ENCODE measurements around the gene TPST2.
A peak's percentile ranks its signal among the peaks of the same experiment; 100 is the strongest.

The TPST2 gene

GRCh38 chr22:26555478-26555877 is 34.5 kb downstream of the TPST2 start:
- no peak for DNase-seq (ENCODE audit: low read depth)

- no peak for DNase-seq (ENCODE audit: low read depth)
Observed at GRCh38 chr22:26554956-26555355, 35.0 kb downstream of the TPST2 start.

GRCh38 chr22:26553056-26553752 is 36.7 kb downstream of the TPST2 start:
- DNase-seq (ENCODE audit: low read depth), result peak; percentile 35

- DNase-seq (ENCODE audit: low read depth), result no peak
Observed at GRCh38 chr22:26552466-26552865, 37.5 kb downstream of the TPST2 start.

- DNase-seq (ENCODE audit: low read depth), result no peak
Observed at GRCh38 chr22:26551568-26551967, 38.4 kb downstream of the TPST2 start.

GRCh38 chr22:26550498-26551033 is 39.4 kb downstream of the TPST2 start:
- no peak for DNase-seq (ENCODE audit: low read depth)

GRCh38 chr22:26549902-26550497 is 39.9 kb downstream of the TPST2 start:
- no peak for DNase-seq (ENCODE audit: low read depth)

- DNase-seq (ENCODE audit: low read depth), result no peak
Observed at GRCh38 chr22:26548984-26549383, 40.9 kb downstream of the TPST2 start.

- DNase-seq (ENCODE audit: low read depth), result no peak
Observed at GRCh38 chr22:26548303-26548702, 41.6 kb downstream of the TPST2 start.

- no peak for DNase-seq (ENCODE audit: low read depth)
Observed at GRCh38 chr22:26547837-26548236, 42.1 kb downstream of the TPST2 start.

- no peak for DNase-seq (ENCODE audit: low read depth)
Observed at GRCh38 chr22:26547426-26547825, 42.5 kb downstream of the TPST2 start.

- no peak for DNase-seq (ENCODE audit: low read depth)
Observed at GRCh38 chr22:26546282-26546681, 43.6 kb downstream of the TPST2 start.

- DNase-seq (ENCODE audit: low read depth), result no peak
Observed at GRCh38 chr22:26545827-26546226, 44.1 kb downstream of the TPST2 start.

- no peak for DNase-seq (ENCODE audit: low read depth)
Observed at GRCh38 chr22:26545385-26545784, 44.5 kb downstream of the TPST2 start.

- DNase-seq (ENCODE audit: low read depth), result no peak
Observed at GRCh38 chr22:26544489-26544888, 45.4 kb downstream of the TPST2 start.

- DNase-seq (ENCODE audit: low read depth), result no peak
Observed at GRCh38 chr22:26542831-26543230, 47.1 kb downstream of the TPST2 start.

GRCh38 chr22:26541167-26541819 is 48.6 kb downstream of the TPST2 start:
- DNase-seq (ENCODE audit: low read depth), result no peak

- DNase-seq (ENCODE audit: low read depth), result no peak
Observed at GRCh38 chr22:26540119-26540518, 49.8 kb downstream of the TPST2 start.

- DNase-seq (ENCODE audit: low read depth), result no peak
Observed at GRCh38 chr22:26536762-26537134, 53.2 kb downstream of the TPST2 start.

GRCh38 chr22:26536056-26536761 is 53.7 kb downstream of the TPST2 start:
- DNase-seq (ENCODE audit: low read depth), result no peak

GRCh38 chr22:26535603-26535908 is 54.4 kb downstream of the TPST2 start:
- DNase-seq (ENCODE audit: low read depth), result no peak

- DNase-seq (ENCODE audit: low read depth), result no peak
Observed at GRCh38 chr22:26534874-26535602, 54.9 kb downstream of the TPST2 start.
